NCI-H2029 treated with DMSO at 0.1 percent for 48 hours (cell line): ENCODE measurements around the gene YARS1.

ENCODE experiments used
- DNase-seq: peaks from one replicate; lab custom pipeline; 2025; lab: John Stamatoyannopoulos, UW

The YARS1 gene

DNA sequence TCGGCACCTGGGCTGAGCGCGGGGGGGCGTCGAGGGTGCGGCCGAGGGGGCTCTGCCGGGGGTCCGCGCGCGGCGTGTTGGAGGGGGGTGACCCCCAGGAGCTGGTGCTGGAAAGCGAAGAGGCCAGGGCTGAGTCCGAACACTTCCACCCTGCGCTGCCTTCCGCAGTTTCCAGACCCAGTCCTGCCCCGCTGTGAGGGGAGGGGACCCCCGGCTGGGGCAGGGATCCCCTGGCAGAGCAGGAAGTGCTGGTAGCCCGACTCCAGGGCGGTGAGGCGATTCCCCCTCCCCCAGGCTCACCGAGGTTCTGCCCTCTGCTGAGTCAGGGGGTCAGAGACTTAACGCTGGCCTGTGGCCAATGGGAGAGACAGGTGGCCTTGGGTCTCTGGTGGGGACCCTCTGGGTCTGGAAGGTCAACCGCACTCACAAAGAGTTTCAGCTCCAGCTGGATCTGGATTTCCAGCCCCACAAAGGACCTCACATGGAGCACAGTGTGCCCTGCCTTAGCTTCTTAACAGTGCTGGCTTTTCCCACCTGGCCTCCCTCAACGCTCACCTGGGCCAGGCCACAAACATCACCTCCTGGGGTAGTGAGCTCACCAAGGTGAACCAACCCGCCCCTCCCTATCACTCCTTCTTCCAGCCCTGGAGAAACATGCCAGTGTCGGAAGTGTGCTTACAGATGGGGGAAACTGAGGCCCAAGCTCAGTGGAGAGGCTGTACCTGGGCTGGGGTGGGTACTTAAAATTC lies 74.8 kb downstream of the YARS1 start:
- DNase-seq, result no peak

DNA sequence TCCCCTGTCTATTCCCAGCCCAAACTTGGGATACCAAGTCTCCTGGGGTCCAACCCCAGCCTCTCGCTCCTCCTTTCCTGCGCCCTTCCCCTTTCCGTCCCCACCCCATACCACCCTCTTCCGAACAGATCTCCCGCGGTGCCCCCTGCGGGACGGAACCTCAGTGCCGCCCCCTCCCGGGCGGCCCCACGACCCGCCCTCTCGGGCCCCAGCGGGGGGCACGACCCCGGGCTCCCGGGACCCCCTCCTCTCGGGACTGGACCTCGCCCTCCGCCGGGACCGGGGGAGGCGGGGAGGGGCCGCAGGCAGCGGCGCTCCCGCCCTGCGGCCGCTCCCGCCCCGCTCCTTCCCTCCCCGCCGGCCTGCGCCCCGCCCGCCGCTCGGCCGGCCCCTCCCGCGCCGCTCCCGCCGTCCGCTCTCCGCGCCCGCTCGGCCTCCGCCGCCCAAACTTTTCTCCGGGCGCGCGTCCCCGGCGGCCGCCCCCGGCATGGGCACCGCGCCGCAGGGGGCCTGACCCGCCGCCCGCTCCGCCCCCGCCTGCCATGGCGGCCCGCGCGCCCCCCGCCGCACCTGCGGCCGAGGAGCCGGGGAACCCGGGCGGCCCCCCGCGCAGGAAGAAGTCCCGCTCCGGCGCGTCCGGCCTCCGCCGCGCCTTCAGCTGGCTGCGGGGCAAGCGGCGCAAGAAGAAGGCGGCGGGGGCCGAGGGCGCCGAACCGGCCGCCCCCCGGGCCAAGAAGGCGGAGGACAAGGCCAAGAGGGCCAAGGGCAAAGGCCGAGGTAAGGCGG lies 75.6 kb downstream of the YARS1 start:
- no peak for DNase-seq

DNA sequence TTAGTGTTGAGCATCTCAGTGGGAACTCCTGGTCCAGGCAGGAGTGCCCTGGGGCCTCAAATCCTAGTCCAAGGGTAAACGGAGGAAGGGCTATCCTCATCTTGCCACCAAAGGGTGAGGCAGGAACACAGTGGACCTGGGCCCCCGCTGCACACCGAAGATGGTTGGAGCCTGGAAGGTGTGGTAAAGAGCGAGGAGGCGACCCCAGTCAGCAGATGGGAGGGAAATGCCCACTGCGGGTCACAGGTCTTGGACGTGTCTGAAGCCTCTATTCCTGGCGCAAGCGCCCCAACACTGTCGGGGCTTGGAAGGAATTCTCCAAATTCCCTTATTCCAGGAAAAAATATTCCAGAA lies 76.1 kb downstream of the YARS1 start:
- DNase-seq, result no peak

DNA sequence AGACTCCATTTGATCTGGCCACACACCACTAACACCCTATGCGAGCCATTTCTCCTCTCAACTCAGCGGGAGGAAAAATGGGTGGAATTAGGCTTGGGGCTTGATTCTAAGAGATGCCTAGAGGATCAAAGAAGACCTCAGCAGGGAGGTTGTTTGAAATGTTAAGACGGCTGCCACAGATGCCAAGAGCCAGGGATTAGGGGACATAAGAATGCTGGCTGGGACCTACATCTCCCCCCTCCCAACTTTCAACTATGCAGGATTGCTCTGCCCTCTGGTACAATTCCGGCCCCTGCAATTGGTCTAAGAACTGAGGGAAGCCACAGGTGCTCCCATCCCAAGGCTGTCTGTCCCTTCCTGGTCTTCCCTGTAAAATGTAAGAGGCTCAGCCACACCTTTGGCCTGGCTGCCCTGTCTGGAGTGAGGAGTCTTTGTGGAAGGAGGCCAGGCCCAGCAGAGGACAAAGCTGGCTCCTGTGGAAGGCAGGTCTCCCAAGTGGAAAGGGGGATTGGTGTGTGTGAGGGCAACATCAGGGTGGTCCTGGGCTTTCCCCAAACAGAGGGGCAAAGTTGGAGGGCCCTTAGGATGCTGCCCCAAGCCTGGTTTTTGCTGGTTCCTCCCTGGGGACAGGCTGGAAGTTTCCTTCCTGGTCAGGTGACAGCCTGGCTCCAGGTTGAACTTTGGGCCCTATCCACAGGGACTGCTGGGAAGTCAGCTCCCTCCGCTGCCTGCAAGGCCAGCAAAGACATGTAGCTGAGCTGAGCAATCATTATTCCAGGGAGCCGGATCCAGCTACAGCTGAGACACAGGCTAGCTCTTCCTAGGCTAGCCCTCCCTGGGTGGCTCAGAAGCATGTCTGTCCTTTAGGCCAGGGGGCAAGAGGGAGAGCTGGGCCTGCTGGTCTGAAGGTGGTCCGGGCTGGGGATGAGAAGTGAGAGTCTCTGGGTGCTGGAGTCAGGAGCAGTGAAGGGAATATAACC lies 80.1 kb downstream of the YARS1 start:
- no peak for DNase-seq

DNA sequence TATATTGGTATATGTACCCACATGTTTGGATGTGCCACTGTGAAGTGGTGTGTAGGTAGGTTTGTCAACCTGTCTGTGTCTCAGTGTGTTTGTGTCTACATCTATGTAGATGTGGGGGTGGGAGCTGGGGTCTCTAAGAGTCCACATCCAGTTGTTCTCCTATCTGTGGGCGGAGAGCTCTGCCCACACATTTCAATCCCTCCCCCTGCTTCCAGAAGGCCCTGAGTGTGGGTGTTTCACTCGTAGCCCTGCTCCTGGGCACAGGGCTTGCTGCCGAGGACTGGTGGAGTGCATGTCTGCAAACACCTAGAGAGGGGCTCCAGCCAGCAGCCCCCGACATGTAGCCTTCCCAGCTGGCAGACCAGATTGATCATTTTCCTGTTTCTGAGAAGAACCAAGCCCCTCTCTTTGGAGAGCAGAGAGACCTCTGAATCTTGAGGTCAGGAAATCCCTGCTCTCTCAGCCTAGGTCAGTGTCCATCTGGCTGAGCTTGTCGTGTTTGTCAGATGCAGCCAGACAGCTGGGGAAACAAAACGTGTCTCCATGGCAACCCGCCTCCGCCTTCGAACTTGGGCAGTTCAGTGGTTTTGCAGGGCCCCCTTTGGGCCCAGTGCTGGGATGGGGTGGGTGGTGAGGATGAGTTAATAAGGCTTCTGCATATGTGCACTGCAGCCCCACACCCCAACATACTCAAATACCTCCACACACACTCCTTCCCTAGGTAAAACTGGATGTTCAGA lies 83.4 kb downstream of the YARS1 start:
- DNase-seq, result no peak

DNA sequence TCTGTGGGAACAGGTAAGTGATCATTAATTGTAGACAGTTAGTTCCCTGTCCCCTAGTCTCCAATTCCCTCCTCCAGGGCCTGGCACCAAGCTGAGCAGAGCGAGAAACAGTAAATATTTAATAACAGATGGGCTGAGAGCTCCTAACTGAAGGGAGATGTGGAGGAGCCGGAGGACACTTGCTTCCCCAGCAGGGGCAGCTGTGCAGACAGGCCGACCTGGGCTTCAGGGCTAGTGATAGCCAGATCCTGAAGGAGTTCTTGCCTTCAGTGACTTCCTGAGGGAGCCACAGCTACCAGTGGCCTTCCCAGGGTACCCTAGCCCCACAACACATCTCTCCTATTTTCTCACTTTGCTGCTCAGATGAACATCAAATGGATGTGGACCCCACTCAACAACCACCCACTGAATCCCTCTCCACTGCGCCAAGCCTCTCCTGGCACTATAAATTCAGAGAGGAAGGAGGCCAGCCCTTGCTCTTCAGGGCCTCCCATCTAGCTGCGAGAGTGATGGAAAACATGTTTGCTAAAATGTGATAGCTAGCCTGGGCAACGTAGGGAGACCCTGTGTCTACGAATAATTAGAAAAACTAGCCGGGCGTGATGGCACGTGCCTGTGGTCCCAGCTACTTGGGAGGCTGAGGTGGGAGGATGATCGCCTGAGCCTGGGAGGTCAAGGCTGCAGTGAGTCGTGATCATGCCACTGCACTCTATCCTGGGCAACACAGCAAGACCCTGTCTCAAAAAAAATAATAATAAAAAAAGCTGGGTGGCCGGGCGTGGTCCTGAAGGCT lies 87.7 kb downstream of the YARS1 start:
- DNase-seq, result no peak

DNA sequence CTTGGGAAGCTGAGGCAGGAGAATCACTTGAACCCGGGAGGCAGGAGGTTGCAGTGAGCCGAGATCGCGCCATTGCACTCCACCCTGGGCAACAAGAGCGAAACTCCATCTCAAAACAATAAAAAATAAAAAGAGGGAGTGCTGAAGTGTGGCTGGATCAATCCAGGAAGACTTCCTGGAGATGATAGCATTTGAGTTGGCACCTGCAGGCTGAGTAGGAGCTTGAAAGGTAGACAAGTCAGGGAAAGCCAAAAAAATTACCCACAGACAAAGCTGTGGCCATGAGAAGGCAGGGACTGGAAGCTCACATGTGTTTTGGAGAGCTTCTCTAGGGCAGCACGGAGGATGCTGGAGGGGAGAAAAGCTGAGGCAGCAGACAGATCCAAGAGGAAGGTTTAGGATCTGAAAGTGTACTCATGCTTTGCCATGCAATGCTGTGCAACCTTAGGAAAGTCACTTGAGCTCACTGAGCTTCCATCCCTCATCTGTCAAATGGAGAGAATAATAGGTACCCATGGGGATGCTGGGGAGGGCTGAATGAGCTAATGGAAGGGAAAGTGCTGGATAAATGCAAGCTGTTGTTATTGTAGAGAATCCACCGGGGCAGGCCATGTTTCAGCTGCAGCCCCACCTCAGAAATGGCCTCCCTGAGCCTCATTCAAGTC lies 88.6 kb downstream of the YARS1 start:
- DNase-seq, result no peak

DNA sequence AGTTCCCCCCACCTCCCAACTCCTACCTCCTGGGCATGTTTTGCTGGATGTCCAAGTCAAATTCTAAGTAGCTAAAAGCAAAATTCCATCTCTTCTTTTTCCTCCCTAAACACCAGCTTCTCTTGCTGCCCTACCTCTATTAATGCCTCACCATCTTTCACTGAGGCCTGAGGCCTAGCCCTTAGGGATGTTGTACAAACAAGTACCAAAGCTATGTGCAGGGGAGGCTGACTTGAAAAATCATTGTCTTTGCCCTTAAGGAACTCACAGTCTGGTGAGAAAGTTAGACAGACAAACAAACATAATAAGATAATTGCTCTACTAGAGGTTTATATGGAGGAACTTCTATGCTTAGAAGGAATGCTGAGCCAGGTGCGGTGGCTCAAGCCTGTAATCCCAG lies 89.3 kb downstream of the YARS1 start:
- no peak for DNase-seq

DNA sequence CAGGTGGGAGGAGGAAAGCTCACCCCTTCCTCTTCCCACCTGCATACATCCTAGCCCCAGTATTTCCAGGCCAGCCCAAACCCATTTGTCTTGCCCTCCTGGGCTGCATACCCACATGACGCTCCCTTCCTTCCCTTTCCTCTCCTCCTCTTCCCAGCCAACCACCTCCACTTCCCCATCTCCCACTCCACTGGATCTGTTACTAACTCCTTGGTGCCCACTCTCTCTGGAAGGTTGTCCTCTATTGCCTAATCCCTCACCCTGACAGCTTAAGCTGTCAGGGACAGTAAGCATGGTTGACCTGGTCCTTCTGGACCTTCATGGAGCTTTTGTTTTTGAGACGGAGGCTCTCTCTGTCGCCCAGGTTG lies 91.6 kb downstream of the YARS1 start:
- no peak for DNase-seq
